HepG2 (cell line): ENCODE measurements around the gene CHRM3. TPM values are rescaled to one million over a fixed set of nuclear protein-coding genes. Genes with fewer than 3 reads are reported as not detected.

ENCODE experiments used
- ATAC-seq: fragments of 200-7000 bp; cut with Tn5 transposase; 3 replicates; pipeline ENCODE4 v1.9.1; 2020; ENCODE audit warnings: mild to moderate bottlenecking, moderate library complexity
- BruUV-seq: library from RNA; stranded (reverse); fragments of 400-500 nt; replicated peaks from 2 replicates; lab custom pipeline; 2021; lab: Mats Ljungman, UMichigan
- CTCF ChIA-PET: fragments of 300-600 bp; formaldehyde crosslinking; extraction: SDS; loops from one replicate; lab custom pipeline; 2021; ENCODE audit warnings: low total read pairs, inconsistent platforms, low intra/inter-chr PET ratio; lab: Yijun Ruan, JAX
- POLR2A ChIA-PET: fragments of 350-600 bp; sonication (Branson Sonifier 250); formaldehyde crosslinking; loops from one replicate; lab custom pipeline; 2020; ENCODE audit warnings: antibody characterized with exemption, inconsistent platforms; lab: Yijun Ruan, JAX
- DNase-seq: peaks from one replicate; pipeline ENCODE4 v3.0.0-alpha.2; 2015; ENCODE audit warnings: low spot score
- FAIRE-seq: peaks from 3 replicates; lab custom pipeline; 2011; peaks lifted over from hg19 to GRCh38; lab: Jason Lieb, UNC
- H2AFZ ChIP-seq: one replicate; pipeline ENCODE4 v1.6.1; 2011; ENCODE audit warnings: low read length, inconsistent platforms
- H3K27ac ChIP-seq: fragments of 300-600 bp; 3 replicates; pipeline ENCODE4 v1.8.0; 2011; ENCODE audit warnings: mixed run types, mild to moderate bottlenecking, mixed read lengths, low read length, inconsistent platforms; ENCODE audit not compliant: insufficient read depth; ENCODE audit errors: extremely low read length
- H3K27me3 ChIP-seq, 2 experiments: fragments of 200-600 bp in 1 of 2; 2 replicates in 1 of 2; 3 replicates in 1 of 2; pipeline versions ENCODE4 v1.6.0 to v1.8.0; 2011; ENCODE audit warnings: low read length in 2 of 2, mild to moderate bottlenecking in 2 of 2, moderate library complexity in 2 of 2, inconsistent platforms in 1 of 2; ENCODE audit not compliant: insufficient read depth in 2 of 2, control insufficient read depth in 1 of 2
- H3K36me3 ChIP-seq, 2 experiments: fragments of 200-600 bp in 1 of 2; replicated peaks in 1 of 2; 2 replicates in 1 of 2; 3 replicates in 1 of 2; pipeline versions ENCODE4 v1.5.1 to v1.8.0; 2011; ENCODE audit warnings: low read length in 2 of 2, inconsistent platforms in 1 of 2; ENCODE audit not compliant: insufficient read depth in 2 of 2, control insufficient read depth in 1 of 2
- H3K4me1 ChIP-seq: 2 replicates; pipeline ENCODE4 v1.5.1; 2012; ENCODE audit warnings: low read length, inconsistent platforms; ENCODE audit not compliant: insufficient read depth
- H3K4me2 ChIP-seq: 2 replicates; pipeline ENCODE4 v1.6.0; 2011; ENCODE audit warnings: low read depth, low read length, inconsistent platforms
- H3K4me3 ChIP-seq, 3 experiments: fragments of 200-600 bp in 1 of 3; sonication (generic), shearing (Covaris generic) in 1 of 3; replicated peaks in 1 of 3; 2 replicates each; pipeline ENCODE4 v1.5.1; 2011 to 2016; ENCODE audit warnings: low read length in 3 of 3, inconsistent platforms in 2 of 3, low read depth in 2 of 3, mild to moderate bottlenecking in 2 of 3, control low read depth in 1 of 3, mixed read lengths in 1 of 3; ENCODE audit not compliant: insufficient read depth in 1 of 3
- H3K79me2 ChIP-seq: one replicate; pipeline ENCODE4 v1.6.1; 2011; ENCODE audit warnings: low read length, inconsistent platforms; ENCODE audit not compliant: insufficient read depth
- H3K9ac ChIP-seq: 2 replicates; pipeline ENCODE4 v1.6.0; 2011; ENCODE audit warnings: mild to moderate bottlenecking, low read depth, low read length, inconsistent platforms; ENCODE audit not compliant: insufficient read depth
- H3K9me3 ChIP-seq: 2 replicates; pipeline ENCODE4 v1.5.1; 2012; ENCODE audit warnings: mild to moderate bottlenecking, low read length
- H4K20me1 ChIP-seq: 2 replicates; pipeline ENCODE4 v1.6.0; 2011; ENCODE audit warnings: inconsistent platforms, mild to moderate bottlenecking, low read length, moderate library complexity; ENCODE audit not compliant: insufficient read depth
- GFI1 ChIP-seq: sonication (generic); formaldehyde crosslinking; IDR thresholded peaks from 2 replicates; pipeline ENCODE4 v1.5.0; 2020; ENCODE audit warnings: missing genetic modification reagents, mild to moderate bottlenecking, borderline replicate concordance
- NFKBIZ ChIP-seq: IDR thresholded peaks from 2 replicates; pipeline ENCODE4 v1.6.1; 2018; ENCODE audit warnings: missing genetic modification reagents, missing compliant biosample characterization
- ZNF136 ChIP-seq: sonication (generic); formaldehyde crosslinking; IDR thresholded peaks from 2 replicates; pipeline ENCODE4 v1.8.1; 2022; ENCODE audit warnings: low read depth, mild to moderate bottlenecking, moderate library complexity, missing genetic modification reagents
- WGBS: methylation state at CpG from one replicate; pipeline ENCODE4 v1.1.6; 2017; ENCODE audit warnings: low lambda C conversion rate; 5-methylcytosine and 5-hydroxymethylcytosine counted together
- in situ Hi-C: cut with HindIII; loops from 2 replicates; pipeline ENCODE4 v1.10.0; 2017; ENCODE audit warnings: low pct_unique_long_range_greater_than_20kb; ENCODE audit not compliant: extremely low pct_ligation_motif_present
- intact Hi-C: fragments of 100-400 bp; cut with micrococcal nuclease; formaldehyde crosslinking; loops from one replicate; pipeline ENCODE4 v1.10.0; 2022; ENCODE audit not compliant: unreplicated experiment
- polyA plus RNA-seq, 8 experiments: library from polyadenylated mRNA; depleted of rRNA in 3 of 8; stranded (reverse) in 7 of 8; unstranded in 1 of 8; fragments of >200 nt; fragmentation: Illumina TruSeq in 4 of 8; extraction: Trizol in 4 of 8; gene quantifications; 2 replicates each; pipeline versions ENCODE4 v1.2.1 to v1.2.3, GENCODE V29; 2011 to 2016; ENCODE audit warnings: low read depth in 4 of 8, missing spikeins in 1 of 8, mixed read lengths in 1 of 8; ENCODE audit not compliant: insufficient read depth in 1 of 8
- total RNA-seq, 5 experiments: library from RNA; depleted of rRNA; stranded (reverse); fragments of >200 nt; fragmentation: Illumina TruSeq; extraction: Trizol; gene quantifications; 2 replicates each; pipeline ENCODE4 v1.2.3, GENCODE V29; 2016; ENCODE audit warnings: low read depth in 1 of 5
- TF ChIP-seq, protein P1 (sequence below), 2 experiments: fragments of 450-650 bp in 1 of 2; sonication (generic) in 1 of 2; formaldehyde crosslinking in 1 of 2; IDR thresholded peaks; 2 replicates each; pipeline versions ENCODE4 v1.6.1 to v1.8.0; 2016 to 2022; ENCODE audit warnings: antibody characterized with exemption in 1 of 2, mild to moderate bottlenecking in 1 of 2, missing genetic modification reagents in 1 of 2
- TF ChIP-seq, protein P2 (sequence below): IDR thresholded peaks from 2 replicates; pipeline ENCODE4 v1.6.1; 2016; ENCODE audit warnings: low read depth, missing genetic modification reagents, missing compliant biosample characterization
- TF ChIP-seq, protein P3 (sequence below), 2 experiments: sonication (generic) in 1 of 2; formaldehyde crosslinking in 1 of 2; IDR thresholded peaks; 2 replicates each; pipeline versions ENCODE4 v1.5.1 to v1.6.1; 2011 to 2020; ENCODE audit warnings: borderline replicate concordance in 1 of 2, low read depth in 1 of 2, low read length in 1 of 2, mild to moderate bottlenecking in 1 of 2, missing genetic modification reagents in 1 of 2, moderate library complexity in 1 of 2

The CHRM3 gene
- total and polyA plus RNA-seq, 2 of the 13 experiments (the other 11 are each of a cell fraction or from before 2014, with no cell fraction given): not detected

DNA sequence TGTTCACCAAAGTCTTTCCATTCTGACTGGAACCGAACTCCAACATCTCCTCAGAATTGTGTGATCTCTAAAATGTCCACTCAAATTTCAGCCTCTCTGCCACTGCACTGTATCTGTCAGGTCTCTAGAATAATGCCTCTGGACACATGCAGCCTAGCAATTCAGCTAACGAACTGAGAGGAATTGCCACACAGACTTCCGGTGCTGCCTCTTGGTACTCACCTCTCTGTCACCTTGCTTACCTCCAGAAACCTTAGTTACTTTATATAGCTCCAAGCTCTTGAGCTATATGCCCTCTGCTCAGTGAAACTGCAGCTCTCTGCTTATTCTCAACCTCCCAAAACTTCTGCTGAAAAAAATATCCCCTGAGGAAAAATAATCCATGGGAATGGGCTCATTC lies 2.7 kb upstream of the CHRM3 start:
- no TSS peak for BruUV-seq
- ATAC-seq (no peak), DNase-seq (no peak), FAIRE-seq (no peak)
- no peaks in the 10 kb centered on the region for H3K4me1 ChIP-seq
- no peak overlapping the region for H3K4me2 ChIP-seq
- no peaks in the 10 kb centered on the region; a peak in 1 of 5 replicates for H3K27me3 ChIP-seq
- in situ Hi-C loops (no loop called here), intact Hi-C loops (no loop called here)
- no peaks in the 10 kb centered on the region for H4K20me1 ChIP-seq
- POLR2A ChIA-PET: no interaction called here
- no peak overlapping the region for H3K4me3 ChIP-seq
- CTCF ChIA-PET: no interaction called here
- no peak overlapping the region for H3K27ac ChIP-seq
- WGBS: 3% methylated on average over 3 of the region's 3 CpGs
- H2AFZ ChIP-seq: no peak overlapping the region
- no peaks in the 10 kb centered on the region for H3K36me3 ChIP-seq
- H3K9me3 ChIP-seq: peaks cover 14% of the 10 kb centered on the region
- H3K79me2 ChIP-seq: no peaks in the 10 kb centered on the region
- H3K9ac ChIP-seq: no peak overlapping the region
- no peak for TF ChIP-seq NFKBIZ
- TF ChIP-seq, protein P1, sequence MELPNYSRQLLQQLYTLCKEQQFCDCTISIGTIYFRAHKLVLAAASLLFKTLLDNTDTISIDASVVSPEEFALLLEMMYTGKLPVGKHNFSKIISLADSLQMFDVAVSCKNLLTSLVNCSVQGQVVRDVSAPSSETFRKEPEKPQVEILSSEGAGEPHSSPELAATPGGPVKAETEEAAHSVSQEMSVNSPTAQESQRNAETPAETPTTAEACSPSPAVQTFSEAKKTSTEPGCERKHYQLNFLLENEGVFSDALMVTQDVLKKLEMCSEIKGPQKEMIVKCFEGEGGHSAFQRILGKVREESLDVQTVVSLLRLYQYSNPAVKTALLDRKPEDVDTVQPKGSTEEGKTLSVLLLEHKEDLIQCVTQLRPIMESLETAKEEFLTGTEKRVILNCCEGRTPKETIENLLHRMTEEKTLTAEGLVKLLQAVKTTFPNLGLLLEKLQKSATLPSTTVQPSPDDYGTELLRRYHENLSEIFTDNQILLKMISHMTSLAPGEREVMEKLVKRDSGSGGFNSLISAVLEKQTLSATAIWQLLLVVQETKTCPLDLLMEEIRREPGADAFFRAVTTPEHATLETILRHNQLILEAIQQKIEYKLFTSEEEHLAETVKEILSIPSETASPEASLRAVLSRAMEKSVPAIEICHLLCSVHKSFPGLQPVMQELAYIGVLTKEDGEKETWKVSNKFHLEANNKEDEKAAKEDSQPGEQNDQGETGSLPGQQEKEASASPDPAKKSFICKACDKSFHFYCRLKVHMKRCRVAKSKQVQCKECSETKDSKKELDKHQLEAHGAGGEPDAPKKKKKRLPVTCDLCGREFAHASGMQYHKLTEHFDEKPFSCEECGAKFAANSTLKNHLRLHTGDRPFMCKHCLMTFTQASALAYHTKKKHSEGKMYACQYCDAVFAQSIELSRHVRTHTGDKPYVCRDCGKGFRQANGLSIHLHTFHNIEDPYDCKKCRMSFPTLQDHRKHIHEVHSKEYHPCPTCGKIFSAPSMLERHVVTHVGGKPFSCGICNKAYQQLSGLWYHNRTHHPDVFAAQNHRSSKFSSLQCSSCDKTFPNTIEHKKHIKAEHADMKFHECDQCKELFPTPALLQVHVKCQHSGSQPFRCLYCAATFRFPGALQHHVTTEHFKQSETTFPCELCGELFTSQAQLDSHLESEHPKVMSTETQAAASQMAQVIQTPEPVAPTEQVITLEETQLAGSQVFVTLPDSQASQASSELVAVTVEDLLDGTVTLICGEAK (IDR thresholded peaks at IDR 0.05): no peak
- TF ChIP-seq, protein P1 (CRISPR knock-in tag; IDR thresholded peaks at IDR 0.05): no peak
- TF ChIP-seq, protein P2, sequence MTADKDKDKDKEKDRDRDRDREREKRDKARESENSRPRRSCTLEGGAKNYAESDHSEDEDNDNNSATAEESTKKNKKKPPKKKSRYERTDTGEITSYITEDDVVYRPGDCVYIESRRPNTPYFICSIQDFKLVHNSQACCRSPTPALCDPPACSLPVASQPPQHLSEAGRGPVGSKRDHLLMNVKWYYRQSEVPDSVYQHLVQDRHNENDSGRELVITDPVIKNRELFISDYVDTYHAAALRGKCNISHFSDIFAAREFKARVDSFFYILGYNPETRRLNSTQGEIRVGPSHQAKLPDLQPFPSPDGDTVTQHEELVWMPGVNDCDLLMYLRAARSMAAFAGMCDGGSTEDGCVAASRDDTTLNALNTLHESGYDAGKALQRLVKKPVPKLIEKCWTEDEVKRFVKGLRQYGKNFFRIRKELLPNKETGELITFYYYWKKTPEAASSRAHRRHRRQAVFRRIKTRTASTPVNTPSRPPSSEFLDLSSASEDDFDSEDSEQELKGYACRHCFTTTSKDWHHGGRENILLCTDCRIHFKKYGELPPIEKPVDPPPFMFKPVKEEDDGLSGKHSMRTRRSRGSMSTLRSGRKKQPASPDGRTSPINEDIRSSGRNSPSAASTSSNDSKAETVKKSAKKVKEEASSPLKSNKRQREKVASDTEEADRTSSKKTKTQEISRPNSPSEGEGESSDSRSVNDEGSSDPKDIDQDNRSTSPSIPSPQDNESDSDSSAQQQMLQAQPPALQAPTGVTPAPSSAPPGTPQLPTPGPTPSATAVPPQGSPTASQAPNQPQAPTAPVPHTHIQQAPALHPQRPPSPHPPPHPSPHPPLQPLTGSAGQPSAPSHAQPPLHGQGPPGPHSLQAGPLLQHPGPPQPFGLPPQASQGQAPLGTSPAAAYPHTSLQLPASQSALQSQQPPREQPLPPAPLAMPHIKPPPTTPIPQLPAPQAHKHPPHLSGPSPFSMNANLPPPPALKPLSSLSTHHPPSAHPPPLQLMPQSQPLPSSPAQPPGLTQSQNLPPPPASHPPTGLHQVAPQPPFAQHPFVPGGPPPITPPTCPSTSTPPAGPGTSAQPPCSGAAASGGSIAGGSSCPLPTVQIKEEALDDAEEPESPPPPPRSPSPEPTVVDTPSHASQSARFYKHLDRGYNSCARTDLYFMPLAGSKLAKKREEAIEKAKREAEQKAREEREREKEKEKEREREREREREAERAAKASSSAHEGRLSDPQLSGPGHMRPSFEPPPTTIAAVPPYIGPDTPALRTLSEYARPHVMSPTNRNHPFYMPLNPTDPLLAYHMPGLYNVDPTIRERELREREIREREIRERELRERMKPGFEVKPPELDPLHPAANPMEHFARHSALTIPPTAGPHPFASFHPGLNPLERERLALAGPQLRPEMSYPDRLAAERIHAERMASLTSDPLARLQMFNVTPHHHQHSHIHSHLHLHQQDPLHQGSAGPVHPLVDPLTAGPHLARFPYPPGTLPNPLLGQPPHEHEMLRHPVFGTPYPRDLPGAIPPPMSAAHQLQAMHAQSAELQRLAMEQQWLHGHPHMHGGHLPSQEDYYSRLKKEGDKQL (CRISPR knock-in tag): no peak
- TF ChIP-seq ZNF136 (CRISPR knock-in tag): no peak
- no peak for TF ChIP-seq GFI1 (CRISPR knock-in tag)
- TF ChIP-seq, protein P3, sequence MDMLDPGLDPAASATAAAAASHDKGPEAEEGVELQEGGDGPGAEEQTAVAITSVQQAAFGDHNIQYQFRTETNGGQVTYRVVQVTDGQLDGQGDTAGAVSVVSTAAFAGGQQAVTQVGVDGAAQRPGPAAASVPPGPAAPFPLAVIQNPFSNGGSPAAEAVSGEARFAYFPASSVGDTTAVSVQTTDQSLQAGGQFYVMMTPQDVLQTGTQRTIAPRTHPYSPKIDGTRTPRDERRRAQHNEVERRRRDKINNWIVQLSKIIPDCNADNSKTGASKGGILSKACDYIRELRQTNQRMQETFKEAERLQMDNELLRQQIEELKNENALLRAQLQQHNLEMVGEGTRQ (IDR thresholded peaks at IDR 0.05; ENCODE audit: low read depth, low read length): no peak
- TF ChIP-seq, protein P3 (CRISPR knock-in tag; IDR thresholded peaks at IDR 0.05; ENCODE audit: borderline replicate concordance): no peak
